ENCODE data around the gene GNG14. TPM values are rescaled to one million over a fixed set of nuclear protein-coding genes. Genes with fewer than 3 reads are reported as not detected.
A peak's percentile ranks its signal among the peaks of the same experiment; 100 is the strongest.
"Not testable (repeated sequence)": the region's sequence is repeated elsewhere in the genome, so short reads cannot be mapped to it uniquely, and the experiment has no call there.

GNG14 gene
- polyA plus RNA-seq, 10 donors, result not detected

- DNase-seq, result peak; percentile 64 to 93 (median 84)
Measured at GRCh38 chr19:12666265-12667048, 21.3 kb upstream of the GNG14 start, which contains the start of the genes MAN2B1 and WDR83. TSS of gene MAN2B1 (minus strand) at chr19:12666742. CDS start at chr19:12666701, 41 bp downstream. TSS of gene WDR83 (plus strand) at chr19:12666807. CDS start at chr19:12669791, 2,984 bp downstream.

DNA sequence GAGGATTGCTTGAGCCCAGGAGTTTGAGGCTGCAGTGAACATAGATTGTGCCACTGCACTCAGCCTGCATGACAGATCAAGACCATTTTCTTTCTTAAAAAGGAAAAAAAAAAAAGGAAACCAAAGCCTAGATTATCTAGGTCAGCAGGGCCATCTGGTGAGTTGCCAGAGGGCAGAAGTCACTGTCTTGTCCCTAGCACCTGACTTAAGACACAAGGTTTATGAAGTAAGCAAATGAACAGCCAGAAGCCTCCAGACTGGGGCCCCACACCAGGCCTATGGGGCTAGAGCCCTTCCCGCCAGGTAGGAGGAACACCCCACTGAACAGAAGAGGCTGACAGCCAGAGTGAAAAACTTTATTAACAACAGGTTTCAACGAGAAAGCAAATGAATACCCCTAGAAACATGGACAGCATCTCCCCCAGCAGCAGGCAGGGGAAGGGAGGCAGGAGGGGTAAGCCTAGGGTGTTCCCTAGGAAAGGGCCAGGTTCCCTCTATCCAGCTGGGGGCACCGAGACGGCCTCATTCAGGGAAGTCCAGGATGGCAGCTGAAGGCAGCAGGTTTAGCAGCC is 20.0 kb upstream of the GNG14 start:
- DNase-seq, result no peak

GRCh38 chr19:12668346-12668745 is 19.5 kb upstream of the GNG14 start:
- no peak for DNase-seq

- peak; percentile 31 to 79 (median 60) for DNase-seq
Measured at GRCh38 chr19:12668932-12669269, 18.9 kb upstream of the GNG14 start.

DNA sequence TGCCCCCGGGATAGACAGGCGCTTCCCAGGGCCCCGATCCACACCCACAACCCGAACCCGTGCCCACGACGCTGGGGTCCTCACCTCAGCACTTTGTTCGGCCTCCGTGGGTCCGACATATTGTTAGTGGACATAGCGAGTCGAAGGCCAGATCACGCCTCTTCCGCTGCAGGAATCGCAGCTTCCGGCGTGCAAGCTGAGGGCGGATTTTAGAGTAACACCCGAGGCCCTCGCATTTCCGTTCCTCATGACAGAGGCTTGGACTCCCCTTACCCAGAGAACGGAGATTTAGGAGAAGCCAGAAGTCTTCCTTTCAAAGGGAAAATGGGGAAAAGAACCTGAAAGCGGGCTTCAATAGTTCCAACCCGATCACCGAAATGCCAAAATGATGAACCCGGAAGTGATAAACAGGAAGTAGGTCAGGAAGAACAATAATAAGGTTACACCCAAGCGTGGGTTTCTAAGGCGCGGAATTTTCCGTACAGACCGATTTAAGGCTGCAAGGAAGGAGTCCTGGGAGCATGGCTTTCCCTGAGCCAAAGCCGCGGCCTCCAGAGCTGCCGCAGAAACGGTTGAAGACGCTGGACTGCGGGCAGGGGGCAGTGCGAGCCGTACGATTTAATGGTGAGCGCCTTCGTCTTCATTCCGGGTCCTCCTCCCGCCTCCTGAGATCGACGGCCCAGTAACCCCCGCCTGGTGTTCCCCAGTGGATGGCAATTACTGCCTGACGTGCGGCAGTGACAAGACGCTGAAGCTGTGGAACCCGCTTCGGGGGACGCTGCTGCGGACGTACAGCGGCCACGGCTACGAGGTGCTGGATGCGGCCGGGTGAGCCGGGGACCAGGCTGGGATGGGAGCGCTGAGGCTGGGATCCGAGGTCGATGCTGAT is 18.3 kb upstream of the GNG14 start:
- DNase-seq, result peak; percentile 83 to 95 (median 90)

GRCh38 chr19:12670159-12670928 is 17.5 kb upstream of the GNG14 start:
- no peak for DNase-seq

- DNase-seq, result no peak
Measured at GRCh38 chr19:12672744-12673143, 15.1 kb upstream of the GNG14 start.

- no peak for DNase-seq
Measured at GRCh38 chr19:12675399-12675798, 12.4 kb upstream of the GNG14 start.

DNA sequence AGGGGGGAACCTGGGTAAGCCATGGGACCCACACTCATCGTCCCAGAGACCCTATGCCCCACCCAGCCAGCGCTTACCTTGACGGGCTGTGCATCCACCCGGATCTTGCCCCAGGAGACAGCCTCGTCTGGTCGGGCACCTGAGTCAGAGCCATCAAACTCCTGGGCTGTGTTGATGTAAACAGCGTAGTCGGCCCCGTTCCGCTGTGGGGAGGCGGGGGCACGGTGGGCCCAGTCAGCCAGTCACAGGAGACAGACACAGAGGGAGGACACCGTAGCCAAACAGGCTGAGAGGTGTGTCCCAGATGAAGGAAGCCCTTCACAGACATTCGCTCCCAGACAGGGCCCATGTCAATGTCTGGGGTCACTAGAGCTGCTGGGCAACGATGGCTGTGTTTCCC is 11.9 kb upstream of the GNG14 start:
- no peak for DNase-seq

DNA sequence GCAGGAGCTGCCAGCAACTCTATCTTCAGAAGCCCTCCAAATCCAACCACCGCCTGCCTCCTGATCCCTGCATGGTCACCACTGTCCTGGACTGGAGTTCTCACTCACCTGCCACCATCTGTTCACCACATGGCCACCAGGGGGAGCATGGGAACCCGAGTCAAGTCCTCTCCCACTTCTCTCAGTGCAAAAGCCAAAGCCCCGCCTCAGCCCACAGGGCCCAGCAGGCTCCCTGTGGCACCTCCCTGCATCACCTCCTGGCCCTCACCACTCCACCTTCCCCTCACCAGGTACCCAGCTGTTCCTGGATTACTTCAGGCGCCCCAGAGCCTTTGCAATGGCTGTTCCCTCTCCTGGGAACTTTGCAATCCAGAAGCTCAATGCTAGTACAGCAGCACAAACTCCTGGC is 11.4 kb upstream of the GNG14 start:
- DNase-seq, result peak; percentile 46 to 82 (median 76)

- DNase-seq, result no peak
Measured at GRCh38 chr19:12676928-12677327, 10.9 kb upstream of the GNG14 start.

DNA sequence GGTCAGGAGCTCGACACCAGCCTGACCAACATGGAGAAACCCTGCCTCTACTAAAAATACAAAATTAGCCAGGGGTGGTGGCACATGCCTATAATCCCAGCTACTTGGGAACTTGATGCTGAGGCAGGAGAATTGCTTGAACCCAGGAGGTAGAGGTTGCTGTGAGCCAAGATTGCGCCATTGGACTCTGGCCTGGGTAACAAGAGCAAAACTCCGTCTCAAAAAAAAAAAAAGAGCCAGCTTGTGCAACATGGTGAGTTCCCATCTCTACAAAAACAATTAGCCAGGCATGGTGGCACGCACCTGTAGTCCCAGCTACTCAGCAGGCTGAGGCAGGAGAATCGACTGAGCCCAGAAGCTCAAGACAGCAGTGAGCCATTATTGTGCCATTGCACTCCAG is 9.8 kb upstream of the GNG14 start:
- not testable (repeated sequence) for DNase-seq

DNA sequence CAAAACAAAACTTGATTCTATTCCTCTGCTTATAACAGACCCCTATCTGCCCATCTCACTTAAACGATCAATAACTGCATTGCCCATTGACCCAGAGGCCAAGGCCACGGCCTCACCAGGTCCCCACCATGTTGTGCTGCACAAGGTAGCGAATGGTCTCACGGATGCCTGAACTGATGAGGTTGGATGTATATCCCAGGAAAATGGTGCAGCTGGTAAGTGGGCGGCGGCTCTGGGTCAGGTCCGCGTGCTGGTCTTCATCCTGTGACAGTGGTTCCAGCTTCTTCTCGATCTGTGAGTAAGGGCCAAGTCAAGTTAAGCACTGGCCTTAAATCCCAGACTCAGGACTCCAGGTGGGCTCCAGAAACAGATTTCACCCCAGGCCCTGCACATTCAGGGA is 7.8 kb upstream of the GNG14 start:
- no peak for DNase-seq

- peak; percentile 97 to 98 (median 98) for DNase-seq
Measured at GRCh38 chr19:12681074-12681987, 6.5 kb upstream of the GNG14 start, which contains the start of gene DHPS. TSS of gene DHPS (minus strand) at chr19:12681880. CDS start at chr19:12681766, 114 bp downstream.

DNA sequence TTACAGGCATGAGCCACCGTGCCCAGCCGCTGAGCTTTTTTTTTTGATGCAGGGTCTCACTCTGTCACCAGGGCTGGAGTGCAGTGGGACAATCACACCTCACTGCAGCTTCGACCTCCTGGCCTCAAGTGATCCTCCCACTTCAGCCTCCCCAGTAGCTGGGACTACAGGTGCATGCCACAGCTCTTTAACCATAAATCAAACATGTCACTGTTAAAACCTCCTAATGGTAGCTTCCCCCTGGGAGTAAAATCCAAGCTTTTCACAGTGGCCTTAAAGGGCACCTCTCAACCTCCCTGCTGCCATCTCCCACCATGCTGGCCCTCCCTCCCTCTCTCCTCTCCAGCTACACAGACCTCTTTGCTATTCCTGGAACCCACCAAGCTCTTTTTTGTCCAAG is 2.0 kb upstream of the GNG14 start:
- no peak for DNase-seq

DNA sequence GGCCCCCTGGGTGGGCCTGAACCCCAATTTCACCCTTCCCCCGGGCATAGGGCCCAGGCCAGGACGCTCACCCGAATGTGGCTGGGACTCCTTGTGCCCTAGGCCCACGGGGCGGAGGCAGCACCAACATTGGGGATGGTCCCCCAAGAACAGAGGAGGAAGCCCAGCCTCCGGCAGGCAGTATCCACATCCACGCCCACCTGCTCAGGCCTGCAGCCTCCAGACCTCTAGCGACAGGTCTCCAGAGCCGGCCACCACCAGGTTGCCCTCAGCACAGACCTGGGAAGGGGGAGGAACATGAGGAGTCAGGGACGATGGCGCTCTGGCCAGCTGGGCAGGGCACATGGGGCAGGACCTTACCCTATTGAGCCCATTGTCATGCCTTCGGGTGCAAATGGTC is 1.2 kb downstream of the GNG14 start:
- DNase-seq, result no peak

DNA sequence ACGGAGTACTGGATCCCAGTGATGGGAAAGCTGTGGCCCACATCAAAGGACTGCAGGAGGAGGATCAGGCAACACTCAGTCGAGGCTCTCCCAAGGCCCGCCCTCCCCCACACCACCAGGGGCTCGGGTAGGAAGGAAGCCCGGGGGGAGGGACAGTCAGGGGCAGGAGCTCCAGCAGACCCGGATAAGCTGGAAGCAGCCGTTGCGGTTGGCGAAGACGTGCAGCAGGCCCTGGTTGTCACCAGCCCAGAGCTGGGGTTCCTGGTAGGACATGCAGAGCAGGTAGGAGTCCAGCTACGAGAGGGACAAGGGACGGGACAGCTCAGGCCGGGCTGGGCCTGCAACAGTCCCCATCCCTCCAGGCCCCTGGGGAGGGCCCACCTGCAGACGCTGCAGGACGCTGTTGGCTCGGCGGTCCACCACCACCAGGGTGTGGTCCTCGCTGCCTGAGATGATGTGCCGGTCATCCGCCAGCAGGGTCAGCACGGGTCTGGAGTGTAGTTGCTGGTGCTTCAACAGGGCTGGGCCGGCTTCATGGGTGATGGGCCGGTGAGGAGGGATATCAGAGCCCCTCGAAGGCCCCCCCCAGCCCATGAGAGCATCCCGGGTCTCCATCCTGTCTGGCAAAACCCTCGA is 1.9 kb downstream of the GNG14 start:
- no peak for DNase-seq

- DNase-seq, result no peak
Measured at GRCh38 chr19:12692960-12693359, 5.2 kb downstream of the GNG14 start.

DNA sequence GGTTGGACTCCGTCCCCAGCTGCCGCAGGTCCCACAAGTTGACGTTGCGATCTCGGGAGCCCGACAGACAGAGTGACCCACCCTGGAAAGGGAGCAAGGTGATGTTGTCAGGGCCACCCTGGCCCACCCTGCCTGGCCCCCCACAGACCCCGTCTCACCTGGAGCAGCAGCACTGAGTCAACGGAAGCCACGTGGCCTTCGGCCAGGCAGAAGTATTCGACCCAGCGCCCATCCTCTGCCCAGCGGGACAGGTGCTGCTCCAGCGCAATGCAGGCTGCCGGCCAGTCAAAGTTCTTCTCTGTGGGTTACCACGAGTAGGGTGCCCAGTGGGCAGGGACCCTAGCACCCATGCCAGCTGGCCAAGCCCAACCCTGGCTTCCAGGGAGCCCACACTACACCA is 6.8 kb downstream of the GNG14 start:
- DNase-seq, result no peak

- no peak for DNase-seq
Measured at GRCh38 chr19:12695096-12695495, 7.3 kb downstream of the GNG14 start.

Measured in muscle of back (tissue), 11 donors.